Measurements from ENCODE around the gene PFDN1.

- TF ChIP-seq POLR2A (IDR thresholded peaks at IDR 0.05): no peak
- TF ChIP-seq, protein P1, sequence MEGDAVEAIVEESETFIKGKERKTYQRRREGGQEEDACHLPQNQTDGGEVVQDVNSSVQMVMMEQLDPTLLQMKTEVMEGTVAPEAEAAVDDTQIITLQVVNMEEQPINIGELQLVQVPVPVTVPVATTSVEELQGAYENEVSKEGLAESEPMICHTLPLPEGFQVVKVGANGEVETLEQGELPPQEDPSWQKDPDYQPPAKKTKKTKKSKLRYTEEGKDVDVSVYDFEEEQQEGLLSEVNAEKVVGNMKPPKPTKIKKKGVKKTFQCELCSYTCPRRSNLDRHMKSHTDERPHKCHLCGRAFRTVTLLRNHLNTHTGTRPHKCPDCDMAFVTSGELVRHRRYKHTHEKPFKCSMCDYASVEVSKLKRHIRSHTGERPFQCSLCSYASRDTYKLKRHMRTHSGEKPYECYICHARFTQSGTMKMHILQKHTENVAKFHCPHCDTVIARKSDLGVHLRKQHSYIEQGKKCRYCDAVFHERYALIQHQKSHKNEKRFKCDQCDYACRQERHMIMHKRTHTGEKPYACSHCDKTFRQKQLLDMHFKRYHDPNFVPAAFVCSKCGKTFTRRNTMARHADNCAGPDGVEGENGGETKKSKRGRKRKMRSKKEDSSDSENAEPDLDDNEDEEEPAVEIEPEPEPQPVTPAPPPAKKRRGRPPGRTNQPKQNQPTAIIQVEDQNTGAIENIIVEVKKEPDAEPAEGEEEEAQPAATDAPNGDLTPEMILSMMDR (IDR thresholded peaks at IDR 0.05): no peak
These were observed 36.7 kb upstream of the PFDN1 start for GRCh38 chr5:140339636-140340035.
